ENCODE data around the gene TSNAX.
"Not testable (repeated sequence)": the region's sequence is repeated elsewhere in the genome, so short reads cannot be mapped to it uniquely, and the experiment has no call there.

TSNAX gene, protein sequence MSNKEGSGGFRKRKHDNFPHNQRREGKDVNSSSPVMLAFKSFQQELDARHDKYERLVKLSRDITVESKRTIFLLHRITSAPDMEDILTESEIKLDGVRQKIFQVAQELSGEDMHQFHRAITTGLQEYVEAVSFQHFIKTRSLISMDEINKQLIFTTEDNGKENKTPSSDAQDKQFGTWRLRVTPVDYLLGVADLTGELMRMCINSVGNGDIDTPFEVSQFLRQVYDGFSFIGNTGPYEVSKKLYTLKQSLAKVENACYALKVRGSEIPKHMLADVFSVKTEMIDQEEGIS

DNA sequence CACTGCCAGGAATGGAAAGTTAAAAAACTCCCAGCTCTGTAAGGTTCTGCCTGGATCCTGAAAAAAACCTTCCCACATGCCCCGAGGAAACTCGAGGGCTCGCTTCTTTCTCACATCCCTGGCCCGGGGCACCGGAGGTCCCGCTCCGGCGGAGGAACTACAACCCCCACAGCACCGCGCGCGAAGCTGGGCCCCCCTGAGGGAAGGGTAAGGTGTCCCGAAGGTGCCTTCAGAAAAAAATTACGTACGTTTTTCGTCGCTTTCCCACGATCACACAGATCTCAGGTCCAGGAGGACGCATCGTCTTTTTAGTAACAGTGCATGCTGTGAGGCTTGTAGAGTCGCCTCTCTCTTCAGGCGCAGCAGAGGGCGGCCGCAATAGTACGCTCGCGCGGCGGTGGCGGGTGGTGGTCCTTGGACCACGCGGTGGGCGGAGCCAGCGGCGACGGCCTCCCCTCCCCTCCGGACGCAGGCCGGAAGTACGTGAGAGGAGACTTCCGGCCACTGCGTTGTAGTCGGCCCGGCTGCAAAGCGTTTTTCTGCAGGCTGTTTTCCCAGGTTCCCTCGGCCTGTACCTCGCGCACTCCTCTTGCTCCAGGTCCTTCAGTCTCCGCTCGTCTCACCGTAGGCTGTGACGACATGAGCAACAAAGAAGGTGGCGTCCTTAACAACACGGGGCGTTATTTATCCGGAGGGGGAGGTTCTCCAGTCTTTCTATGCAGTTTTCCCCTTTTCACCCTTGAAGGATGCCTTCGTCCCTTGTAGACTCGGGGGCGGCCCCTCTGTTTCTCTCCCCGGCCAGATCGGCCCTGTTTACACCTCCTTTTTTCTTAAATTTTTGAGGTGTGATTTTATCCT lies at the start of gene TSNAX:
TSNAX (plus strand) TSS at position 498 of the 858 bp plus-strand sequence; CDS start at position 640, 142 bp downstream.
- peak; percentile 92 for DNase-seq

DNA sequence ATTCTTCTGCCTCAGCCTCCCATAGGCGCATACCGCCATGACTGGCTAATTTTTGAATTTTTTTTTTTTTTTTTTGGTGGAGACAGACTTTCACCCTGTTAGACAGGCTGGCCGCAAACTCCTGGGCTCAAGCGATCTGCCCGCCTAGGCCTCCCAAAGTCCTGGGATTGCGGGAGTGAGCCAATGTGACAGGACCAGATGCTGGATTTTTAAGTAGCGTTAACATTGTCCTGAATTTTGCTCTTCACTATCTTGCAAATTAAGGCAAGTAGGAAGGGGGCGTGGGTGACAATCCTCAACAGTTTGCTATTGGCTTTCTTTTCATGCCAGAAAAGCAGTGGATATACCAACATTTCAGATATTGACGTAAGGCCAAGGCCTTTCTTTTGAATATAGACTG lies 49.7 kb upstream of the TSNAX start:
- DNase-seq, result no peak

DNA sequence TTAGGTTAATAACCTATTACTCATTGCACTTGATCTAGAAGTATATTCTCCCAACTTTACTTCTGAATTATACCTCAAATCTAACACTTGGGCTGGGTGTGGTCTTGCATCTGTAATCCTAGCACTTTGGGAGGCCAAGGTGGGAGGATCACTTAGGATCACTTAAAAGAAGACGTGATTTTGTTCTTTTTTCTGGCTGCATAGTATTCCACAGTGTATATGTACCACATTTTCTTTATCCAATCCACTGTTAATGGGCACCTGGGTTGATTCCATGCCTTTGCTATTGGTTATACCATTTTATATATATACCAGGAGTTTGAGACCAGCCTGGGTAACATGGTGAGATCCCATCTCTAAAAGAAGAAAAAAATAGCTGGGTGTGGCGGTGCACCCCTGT lies 48.5 kb upstream of the TSNAX start:
- DNase-seq, result no peak

DNA sequence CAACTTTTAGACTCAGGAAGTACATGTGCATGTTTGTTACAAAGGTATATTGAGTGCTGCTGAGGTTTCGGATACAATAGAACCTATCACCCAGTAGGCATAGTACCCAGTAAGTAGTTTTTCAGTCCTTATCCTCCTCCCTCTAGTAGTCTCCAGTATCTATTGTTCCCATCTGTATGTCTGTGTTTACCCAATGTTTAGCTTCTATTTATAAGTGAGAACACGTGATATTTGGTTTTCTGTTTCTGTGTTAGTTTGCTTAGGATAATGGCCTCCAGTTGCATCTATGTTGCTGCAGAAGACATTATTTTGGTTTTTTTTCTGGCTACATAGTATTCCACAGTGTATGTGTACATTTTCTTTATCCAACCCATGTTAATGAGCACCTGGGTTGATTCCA lies 47.2 kb upstream of the TSNAX start:
- no peak for DNase-seq

DNA sequence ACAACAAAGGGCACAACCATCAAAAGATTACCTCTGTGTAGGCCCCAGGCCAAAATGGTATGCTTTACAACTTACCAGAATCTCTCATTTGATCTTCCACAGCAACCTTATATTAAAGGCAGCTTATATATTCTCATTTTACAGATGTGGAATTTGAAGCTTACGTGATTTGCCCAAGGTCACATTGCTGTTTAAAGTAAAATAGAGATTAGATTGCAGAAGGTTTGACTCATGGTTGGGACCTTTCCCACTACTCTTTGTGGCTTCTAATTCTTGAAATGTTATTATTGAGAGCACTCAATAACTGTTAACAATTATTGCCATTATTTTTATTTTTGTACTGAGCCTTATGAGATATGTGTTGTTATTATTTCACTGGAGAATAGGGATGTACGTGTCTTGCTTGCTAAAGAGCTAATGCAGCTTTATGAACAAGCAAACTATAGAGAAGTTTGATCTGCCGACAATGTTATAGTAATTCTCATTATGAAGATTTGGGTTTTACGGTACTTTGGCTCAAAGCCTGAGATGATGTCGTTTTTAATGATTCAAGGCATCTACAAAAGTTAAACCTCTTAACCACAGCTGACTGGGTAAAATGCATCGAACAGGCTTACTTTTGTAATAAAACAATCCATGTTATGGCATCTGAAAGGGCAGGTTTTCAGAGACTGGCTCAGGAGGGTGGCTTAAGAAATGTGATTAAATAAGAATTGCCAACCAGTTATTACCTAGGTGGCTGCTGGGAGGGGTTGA lies 43.3 kb upstream of the TSNAX start:
- DNase-seq, result no peak

DNA sequence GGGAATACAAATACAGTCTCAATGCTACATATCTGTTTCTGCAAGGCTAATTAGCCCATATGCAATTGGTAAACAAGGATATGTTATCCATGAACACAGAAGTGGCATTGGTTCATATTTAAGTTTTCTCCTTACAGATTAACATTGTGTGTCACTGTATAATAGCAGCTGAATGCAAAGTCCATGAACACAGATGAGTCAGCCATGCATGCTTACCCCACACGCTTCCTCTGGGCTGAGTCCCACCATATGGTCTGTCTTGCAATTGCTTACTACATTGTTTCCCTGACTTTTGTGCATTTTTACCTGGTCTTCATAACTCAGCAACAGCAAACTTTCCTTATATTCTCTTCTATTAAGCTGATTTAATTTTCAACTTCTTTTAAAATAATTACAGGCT lies 41.5 kb upstream of the TSNAX start:
- no peak for DNase-seq

DNA sequence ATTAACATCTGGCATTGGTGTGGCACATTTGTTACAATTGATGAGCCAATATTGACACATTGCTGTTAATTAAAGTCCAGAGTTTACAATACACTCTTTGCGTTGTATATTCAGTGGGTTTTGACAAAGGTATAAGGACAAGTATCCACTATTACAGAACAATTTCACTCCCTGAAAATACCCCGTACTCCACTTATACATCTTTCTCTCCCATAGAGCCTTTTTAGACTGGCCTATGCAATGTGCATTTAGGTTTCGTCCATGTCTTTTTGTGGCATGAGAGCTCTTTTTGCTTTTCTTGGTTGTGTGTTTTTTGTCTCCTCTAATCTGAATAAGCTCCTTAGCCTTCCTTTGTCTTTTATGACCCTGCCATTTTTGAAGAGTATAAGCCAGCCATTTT lies 40.6 kb upstream of the TSNAX start:
- no peak for DNase-seq

DNA sequence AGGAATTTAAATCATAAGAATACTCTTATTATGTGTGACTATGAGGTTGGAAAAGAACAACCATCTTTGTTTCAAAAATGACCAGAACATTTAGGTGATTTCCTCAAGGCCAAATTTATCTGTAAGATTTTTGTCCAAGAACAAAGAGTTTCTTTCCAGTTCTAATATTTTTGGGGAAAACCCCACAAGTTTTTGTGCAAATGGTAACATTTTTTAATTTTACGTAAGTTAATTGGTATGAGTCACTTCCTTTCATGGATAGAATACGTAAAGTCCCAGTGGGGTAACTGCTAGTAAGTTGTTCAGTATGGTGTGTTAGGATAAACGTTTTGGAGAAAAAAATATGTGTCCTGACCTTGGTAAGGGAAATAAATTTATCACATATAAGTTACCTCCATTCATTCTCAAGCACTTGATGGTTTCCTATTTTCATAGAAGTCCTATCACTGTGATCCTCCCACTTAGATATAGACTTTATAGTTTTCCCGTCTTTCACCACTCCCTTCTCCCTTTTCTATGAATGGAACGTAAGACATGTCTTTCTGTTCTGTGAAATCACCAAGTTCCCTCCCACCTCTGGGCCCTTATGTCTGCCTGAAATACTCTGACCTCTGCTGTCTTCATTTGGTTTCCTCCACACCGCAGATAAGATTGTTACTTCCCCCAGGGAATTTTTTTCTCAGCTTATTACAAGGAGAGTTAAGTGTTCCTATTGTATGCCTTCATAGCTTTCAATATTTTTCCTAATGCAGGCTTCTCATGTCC lies 34.9 kb upstream of the TSNAX start:
- DNase-seq, result no peak

DNA sequence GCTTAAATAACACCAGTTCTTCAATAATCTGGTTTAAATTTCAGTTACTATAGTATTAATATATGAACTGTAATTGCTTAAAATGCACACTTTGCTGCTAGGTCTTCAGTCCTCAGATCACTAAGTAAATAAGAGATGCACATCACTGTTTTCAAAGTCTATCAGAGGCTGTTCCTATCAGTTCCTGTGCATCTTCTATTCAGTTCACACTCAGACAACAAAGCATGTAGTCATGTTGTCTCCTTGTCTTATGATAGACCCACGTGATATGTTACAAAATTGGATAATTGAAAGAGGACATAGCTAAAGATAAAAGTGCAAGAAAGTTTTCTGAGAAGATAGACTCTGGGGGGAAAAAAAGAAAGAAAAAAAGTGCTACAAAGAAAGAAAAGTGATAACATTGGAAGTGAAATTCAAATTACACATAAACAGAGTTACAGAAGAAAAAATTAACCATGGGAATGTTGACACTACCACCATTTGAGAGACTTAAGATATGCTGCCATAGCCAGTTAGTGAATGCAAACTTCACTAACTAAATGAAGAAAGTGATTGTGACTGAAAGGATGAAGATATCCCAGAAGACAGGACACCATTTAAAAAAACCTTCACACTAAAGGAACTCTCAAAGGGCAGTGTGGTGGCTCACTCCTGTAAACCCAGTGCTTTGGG lies 33.9 kb upstream of the TSNAX start:
- DNase-seq, result no peak

DNA sequence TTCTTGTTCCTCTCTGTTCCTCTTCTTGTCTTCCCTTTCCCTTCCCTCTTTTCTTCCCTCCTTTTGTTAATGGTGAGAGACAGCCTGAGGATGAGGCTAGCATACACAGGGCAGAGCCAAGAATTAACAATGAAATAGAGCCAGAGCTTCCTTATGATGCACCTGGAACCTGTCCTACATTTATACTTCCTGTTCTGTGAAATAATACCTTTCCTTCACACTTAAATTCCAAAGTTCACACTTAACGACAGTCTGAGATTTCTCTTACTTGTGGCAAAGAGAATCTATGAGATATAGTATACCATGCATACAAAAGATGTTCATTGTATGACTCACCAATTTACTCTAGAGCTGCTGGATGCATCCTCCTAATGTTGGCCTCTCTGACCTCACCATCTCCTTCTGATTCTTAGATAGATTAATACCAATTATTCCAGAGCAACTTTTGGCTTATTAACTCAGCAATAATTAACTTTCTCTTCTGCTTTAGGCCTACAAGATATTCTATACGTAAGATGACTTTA lies 30.8 kb upstream of the TSNAX start:
- DNase-seq, result no peak

DNA sequence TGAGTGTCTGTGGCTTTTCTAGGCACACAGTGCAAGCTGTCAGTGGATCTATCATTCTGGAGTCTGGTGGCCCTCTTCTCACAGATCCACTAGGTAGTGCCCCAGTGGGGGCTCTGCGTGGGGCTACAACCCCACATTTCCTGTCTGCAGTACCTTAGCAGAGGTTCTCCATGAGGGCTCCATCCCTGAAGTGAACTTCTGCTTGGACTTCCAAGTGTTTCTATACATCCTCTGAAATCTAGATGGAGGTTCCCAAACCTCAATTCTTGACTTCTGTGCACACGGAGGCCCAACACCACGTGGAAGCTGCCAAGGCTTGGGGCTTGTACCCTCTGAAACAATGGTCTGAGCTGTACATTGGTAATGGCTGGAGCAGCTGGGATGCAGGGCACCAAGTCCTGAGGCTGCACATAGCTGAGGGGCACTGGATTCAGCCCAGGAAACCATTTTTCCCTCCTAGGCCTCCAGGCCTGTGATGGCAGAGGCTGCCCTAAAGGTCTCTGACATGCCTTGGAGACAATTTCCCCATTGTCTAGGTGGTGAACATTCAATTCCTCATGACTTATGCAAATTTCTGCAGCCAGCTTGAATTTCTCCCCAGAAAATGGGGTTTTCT lies 29.2 kb upstream of the TSNAX start:
- DNase-seq, result no peak

DNA sequence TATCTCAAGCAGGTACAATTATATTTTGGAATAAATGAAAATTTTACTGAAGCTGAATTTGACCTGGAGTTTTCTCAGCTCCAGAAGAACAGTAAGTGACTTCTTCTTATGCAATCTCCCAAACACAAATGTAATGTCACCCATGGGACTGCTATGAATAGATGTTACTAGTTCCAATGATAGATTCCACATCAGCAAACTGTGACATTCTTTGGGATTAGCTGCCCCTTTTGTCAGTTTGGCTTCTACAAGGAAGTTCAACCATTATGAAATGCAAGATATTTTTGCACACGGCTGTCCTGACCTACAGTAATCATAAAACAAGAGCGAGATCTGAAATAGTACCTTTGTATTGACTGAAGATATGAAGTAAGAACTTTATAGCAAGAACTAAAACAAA lies 27.8 kb upstream of the TSNAX start:
- no peak for DNase-seq

DNA sequence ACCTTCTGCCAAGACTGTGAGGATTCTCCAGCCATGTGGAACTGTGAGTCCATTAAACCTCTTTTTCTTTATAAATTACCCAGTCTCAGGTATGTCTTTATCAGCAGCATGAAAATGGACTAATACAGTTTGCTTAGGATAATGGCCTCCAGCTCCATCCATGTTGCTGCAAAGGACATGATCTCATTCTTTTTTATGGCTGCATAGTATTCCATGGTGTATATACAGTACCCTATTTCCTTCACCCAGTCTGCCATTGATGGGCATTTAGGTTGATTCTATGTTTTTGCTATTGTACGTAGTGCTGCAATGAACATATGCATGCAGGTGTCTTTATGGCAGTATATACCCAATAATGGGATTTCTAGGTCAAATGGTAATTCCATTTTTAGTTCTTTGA lies 25.3 kb upstream of the TSNAX start:
- not testable (repeated sequence) for DNase-seq

DNA sequence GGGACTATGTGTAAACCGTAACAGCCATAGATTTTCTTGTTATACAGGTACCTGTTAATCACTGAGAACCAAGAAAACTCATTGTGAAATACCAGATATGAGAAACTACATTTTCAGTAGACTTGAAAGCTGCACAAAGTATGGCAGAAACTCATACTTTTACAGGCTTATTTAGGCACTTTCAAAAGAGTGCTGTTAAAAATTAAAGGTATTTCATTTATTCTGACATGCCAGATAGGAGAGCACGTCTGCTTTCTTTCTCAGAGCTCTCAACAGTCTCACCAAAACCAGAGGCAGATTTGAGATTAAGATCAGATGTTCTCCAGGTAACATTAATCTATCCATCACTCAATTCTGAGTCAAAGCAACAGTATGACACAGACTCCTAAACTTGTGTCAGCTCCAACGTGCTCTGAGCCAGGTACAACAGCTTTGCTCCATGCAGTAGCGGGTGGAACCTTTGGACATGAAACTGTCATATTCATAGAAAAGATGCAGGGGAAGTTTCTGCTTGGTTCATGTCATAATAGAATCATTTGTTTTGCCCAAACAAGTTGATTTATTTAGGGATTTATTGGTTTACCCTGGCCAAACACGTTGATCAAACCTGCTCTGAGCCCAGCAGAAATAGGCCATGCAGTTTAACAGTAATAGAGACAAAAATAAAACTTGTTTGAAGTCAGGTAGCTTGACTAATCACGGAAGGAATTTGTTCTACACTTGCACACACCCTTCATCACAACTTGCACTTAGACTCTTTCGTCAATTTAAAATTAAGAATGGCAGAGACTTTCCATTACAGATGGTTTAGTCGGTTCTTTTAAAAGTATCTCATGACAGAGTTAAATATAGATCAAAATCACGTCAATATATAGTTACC lies 20.8 kb upstream of the TSNAX start:
- no peak for DNase-seq

DNA sequence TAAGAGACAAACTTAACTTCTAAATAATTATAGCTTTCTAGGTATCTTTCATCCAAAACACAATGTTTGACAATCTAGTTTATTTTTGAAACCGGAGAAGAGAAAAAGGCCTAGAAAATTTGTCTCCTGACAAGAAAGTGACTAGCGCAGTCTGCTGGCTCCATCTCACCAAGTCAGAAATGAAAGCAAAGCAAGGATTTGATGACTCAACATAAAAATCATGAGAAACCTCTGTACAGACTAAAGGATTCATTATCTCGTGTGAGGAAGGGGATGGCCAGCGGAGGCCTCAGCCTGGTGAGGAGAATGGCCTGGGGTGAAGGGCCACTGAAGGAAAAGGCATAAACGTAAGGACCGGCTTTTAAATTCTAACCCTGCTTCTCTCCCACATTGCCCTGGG lies 20.0 kb upstream of the TSNAX start:
- DNase-seq, result no peak

DNA sequence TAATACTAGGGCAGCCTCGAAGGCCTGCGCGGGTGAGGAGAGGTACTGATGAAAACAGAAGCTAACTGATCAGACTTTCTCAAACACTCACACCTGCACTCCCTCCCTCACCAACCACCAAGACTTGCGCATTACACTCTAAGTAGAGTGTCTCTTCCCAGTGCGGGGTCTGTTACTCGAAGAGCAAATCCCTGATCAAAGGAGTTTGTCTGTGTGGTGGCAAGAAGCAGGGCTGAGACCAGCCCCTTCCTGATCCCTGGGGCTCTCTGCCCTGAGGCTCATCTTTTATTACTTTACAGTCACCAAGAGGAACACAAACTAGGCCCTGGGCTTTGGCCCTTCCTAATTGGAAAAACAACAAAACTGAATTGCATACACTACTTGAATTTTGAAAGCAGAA lies 19.5 kb upstream of the TSNAX start:
- no peak for DNase-seq

DNA sequence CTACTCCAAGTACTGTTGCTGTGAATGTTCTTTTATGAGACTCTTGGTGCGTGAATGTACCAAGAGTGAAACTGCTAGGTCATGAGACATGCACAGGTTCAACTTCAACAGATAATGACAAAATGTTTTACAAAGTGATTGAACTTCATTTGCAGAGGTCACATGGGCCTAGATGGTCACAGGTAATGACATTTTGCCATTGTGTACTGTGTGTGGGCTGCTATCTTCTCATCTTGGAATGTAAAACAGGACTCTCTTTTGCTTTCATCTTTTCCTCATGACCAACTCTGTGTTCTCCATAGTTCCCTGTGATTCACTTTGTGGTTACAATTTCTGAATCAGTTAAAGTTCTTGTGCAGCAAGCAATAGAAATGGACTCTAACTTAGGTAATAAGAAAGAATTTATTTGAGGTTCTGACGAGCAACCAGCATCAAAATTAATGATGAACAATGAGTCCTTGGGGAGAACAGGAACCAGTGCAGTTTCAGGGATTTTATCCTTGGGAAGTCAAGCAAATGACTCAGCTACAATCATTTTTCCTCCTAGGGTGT lies 16.2 kb upstream of the TSNAX start:
- DNase-seq, result no peak

DNA sequence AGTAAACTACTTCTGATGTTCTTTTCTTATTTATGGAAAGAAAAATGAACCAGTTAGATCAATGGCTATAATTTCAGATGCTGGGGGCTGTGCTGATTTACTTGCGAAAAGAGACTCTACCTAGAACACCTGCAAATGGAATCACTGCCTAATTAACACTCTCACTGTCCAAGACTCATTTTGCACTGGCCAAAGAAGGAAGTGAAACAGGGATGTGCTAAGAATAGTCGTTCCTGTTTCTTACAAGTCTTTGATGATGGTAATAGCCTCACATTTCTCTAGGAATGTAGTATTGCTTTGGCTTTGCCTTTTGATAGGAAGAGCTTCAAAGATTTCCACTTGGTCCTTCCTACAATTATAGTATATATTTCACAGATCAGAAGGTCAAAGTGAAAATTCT lies 12.7 kb upstream of the TSNAX start:
- no peak for DNase-seq

DNA sequence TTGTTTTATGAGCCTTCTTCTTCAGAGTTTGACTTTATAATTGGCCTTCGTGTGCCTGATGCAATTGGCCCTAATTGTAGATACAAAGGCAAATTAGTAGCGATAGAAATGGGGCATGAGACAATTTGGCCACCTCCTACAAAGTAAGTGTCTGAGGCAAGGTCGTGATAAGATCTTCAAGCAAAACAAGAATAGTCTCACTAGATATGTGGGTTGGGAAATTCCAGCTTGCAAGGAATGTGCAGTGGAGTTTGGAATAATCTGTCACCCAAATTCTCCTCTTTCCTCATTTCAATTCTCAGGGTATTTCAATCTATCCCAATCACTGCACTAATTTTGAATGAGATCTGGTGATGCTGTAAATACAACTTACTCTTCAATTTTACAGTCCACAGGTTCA lies 11.4 kb upstream of the TSNAX start:
- DNase-seq, result no peak

DNA sequence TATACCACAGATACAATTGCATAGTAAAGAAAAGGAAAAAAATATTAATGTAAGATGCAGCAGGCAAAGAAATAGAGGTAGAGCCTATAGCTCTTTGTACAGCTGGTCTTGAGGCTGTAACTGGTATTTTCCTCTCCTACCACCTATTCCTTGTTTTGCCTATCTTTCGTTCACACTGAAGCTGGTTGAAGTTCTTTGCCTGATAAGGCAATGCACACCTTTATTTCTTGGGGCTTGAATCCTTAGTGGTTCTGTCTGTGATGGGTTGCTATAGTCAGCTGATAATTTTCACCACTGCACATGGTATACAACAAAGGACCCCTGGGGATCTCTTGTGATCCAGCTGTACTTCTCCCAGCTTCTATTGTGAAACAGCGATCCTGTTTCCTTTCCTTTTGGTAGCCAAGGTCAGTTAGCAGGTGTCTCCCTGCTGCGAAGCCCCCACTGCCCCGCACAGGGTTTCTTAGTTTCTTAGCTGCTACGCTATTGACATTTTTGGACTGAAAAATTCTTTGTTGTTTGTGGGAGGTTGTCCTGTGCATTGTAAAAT lies 9.9 kb upstream of the TSNAX start:
- no peak for DNase-seq
